ENCODE data around the gene CCDC85C. TPM values are rescaled to one million over a fixed set of nuclear protein-coding genes. Genes with fewer than 3 reads are reported as not detected.

Gene CCDC85C
- total and polyA plus RNA-seq, 2 of the 4 experiments (the other 2 are of a cell fraction): 16.0 to 19.0 TPM

- no peak overlapping the region for H4K5ac ChIP-seq (ENCODE audit: low read depth, low read length)
- peaks cover 28% of the 10 kb centered on the region for H3K4me1 ChIP-seq (ENCODE audit: control insufficient read depth, insufficient read depth, low read length)
- POLR2A ChIA-PET (ENCODE audit: unreplicated experiment): no interaction called here
- CTCF ChIA-PET: no interaction called here
- no peak overlapping the region for H3K18ac ChIP-seq (ENCODE audit: low read depth, low read length)
- H3K56ac ChIP-seq (ENCODE audit: extremely low read depth, insufficient read depth, low read length): no peak overlapping the region
- in situ Hi-C loops (cut with MboI; ENCODE audit: low sequenced_read_pairs): no loop called here
- H3K9me1 ChIP-seq (ENCODE audit: insufficient read depth, low read length): peaks cover 26% of the 10 kb centered on the region
- H3K9me3 ChIP-seq (ENCODE audit: control insufficient read depth, insufficient read depth, low read length): no peaks in the 10 kb centered on the region
- no peak overlapping the region for H2AK5ac ChIP-seq (ENCODE audit: low read depth, low read length)
- H2BK120ac ChIP-seq (ENCODE audit: low read depth, low read length): no peak overlapping the region
- no peaks in the 10 kb centered on the region for H3K36me3 ChIP-seq (ENCODE audit: control insufficient read depth, insufficient read depth, low read length)
- H3K4me3 ChIP-seq (ENCODE audit: insufficient read depth, low read depth, low read length): no peak overlapping the region
- ATAC-seq (ENCODE audit: low read depth) (no peak), DNase-seq (no peak)
- no peak overlapping the region for H3K23ac ChIP-seq (ENCODE audit: low read depth, low read length)
- H2BK20ac ChIP-seq (ENCODE audit: low read depth, low read length): no peak overlapping the region
- intact Hi-C loops (cut with micrococcal nuclease): no loop called here
- H4K8ac ChIP-seq (ENCODE audit: low read depth in 2 of 2, low read length in 2 of 2): no peak overlapping the region
- peaks cover 59 to 89% of the 10 kb centered on the region in 2 experiments for H3K79me1 ChIP-seq (ENCODE audit: low read depth in 1 of 2, low read length in 2 of 2)
- H4K20me1 ChIP-seq (ENCODE audit: insufficient read depth, low read length): peaks cover 46% of the 10 kb centered on the region
- H2AFZ ChIP-seq (replicated peaks; ENCODE audit: low read length, poor library complexity): no peak overlapping the region
- no peak overlapping the region for H3K4me2 ChIP-seq (ENCODE audit: low read depth, low read length)
- no peak overlapping the region for H3K14ac ChIP-seq (replicated peaks; ENCODE audit: low read depth, low read length)
- no TSS peak for BruUV-seq (replicated peaks)
- H2BK5ac ChIP-seq (ENCODE audit: low read depth, low read length, poor library complexity, severe bottlenecking): no peak overlapping the region
- H3K4ac ChIP-seq (ENCODE audit: low read depth, low read length): no peak overlapping the region
- H2BK15ac ChIP-seq (ENCODE audit: low read depth, low read length): no peak overlapping the region
- WGBS, 2 experiments (ENCODE audit: extremely low coverage in 2 of 2, insufficient read length in 1 of 2): 100% methylated on average over 2 of the region's 10 CpGs; no CpG with 5 or more reads in 1 of the 2 experiments
- no peak overlapping the region for H3K9ac ChIP-seq (ENCODE audit: low read depth, low read length)
- no peak overlapping the region for H3K27ac ChIP-seq (ENCODE audit: insufficient read depth, low read length)
- dilution Hi-C loops (cut with HindIII; ENCODE audit: low sequenced_read_pairs, unreplicated experiment): no loop called here
- no peak for TF ChIP-seq NFE2L2 (IDR thresholded peaks at IDR 0.05; ENCODE audit: low read depth, low read length)
- TF ChIP-seq, protein P1, sequence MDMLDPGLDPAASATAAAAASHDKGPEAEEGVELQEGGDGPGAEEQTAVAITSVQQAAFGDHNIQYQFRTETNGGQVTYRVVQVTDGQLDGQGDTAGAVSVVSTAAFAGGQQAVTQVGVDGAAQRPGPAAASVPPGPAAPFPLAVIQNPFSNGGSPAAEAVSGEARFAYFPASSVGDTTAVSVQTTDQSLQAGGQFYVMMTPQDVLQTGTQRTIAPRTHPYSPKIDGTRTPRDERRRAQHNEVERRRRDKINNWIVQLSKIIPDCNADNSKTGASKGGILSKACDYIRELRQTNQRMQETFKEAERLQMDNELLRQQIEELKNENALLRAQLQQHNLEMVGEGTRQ (IDR thresholded peaks at IDR 0.05; ENCODE audit: low read depth, low read length): no peak
- no peak for TF ChIP-seq RFX5 (IDR thresholded peaks at IDR 0.05; ENCODE audit: low read depth, low read length)
- TF ChIP-seq MAZ (IDR thresholded peaks at IDR 0.05; ENCODE audit: borderline replicate concordance, low read depth, low read length): no peak
- TF ChIP-seq RAD21 (IDR thresholded peaks at IDR 0.05; ENCODE audit: low read length): no peak
- TF ChIP-seq RCOR1 (IDR thresholded peaks at IDR 0.05; ENCODE audit: insufficient replicate concordance, low read length): no peak
- no peak for TF ChIP-seq BHLHE40 (IDR thresholded peaks at IDR 0.05; ENCODE audit: low read depth, low read length)
- TF ChIP-seq, protein P2, sequence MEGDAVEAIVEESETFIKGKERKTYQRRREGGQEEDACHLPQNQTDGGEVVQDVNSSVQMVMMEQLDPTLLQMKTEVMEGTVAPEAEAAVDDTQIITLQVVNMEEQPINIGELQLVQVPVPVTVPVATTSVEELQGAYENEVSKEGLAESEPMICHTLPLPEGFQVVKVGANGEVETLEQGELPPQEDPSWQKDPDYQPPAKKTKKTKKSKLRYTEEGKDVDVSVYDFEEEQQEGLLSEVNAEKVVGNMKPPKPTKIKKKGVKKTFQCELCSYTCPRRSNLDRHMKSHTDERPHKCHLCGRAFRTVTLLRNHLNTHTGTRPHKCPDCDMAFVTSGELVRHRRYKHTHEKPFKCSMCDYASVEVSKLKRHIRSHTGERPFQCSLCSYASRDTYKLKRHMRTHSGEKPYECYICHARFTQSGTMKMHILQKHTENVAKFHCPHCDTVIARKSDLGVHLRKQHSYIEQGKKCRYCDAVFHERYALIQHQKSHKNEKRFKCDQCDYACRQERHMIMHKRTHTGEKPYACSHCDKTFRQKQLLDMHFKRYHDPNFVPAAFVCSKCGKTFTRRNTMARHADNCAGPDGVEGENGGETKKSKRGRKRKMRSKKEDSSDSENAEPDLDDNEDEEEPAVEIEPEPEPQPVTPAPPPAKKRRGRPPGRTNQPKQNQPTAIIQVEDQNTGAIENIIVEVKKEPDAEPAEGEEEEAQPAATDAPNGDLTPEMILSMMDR (conservative IDR thresholded peaks at IDR 0.05; ENCODE audit: low read depth, low read length): no peak
- no peak for TF ChIP-seq CHD1 (IDR thresholded peaks at IDR 0.05; ENCODE audit: low read depth, low read length)
- TF ChIP-seq SMC3 (IDR thresholded peaks at IDR 0.05; ENCODE audit: low read depth, low read length): no peak
- TF ChIP-seq CEBPB (IDR thresholded peaks at IDR 0.05; ENCODE audit: low read depth, low read length): no peak
- TF ChIP-seq MXI1 (IDR thresholded peaks at IDR 0.05; ENCODE audit: borderline replicate concordance, low read depth, low read length): no peak
- TF ChIP-seq MAFK (IDR thresholded peaks at IDR 0.05; ENCODE audit: low read depth, low read length): no peak
- TF ChIP-seq POLR2A (IDR thresholded peaks at IDR 0.05; ENCODE audit: low read depth, low read length): no peak
- TF ChIP-seq ELK1 (IDR thresholded peaks at IDR 0.05; ENCODE audit: borderline replicate concordance, low read depth, low read length): no peak
- TF ChIP-seq FOS (IDR thresholded peaks at IDR 0.05; ENCODE audit: low read depth, low read length): no peak
- no peak overlapping the region for H2AK9ac ChIP-seq (replicated peaks; ENCODE audit: low read depth, low read length, poor library complexity)
- H3K27me3 ChIP-seq (ENCODE audit: control insufficient read depth, insufficient read depth, low read length): no peaks in the 10 kb centered on the region
- H4K91ac ChIP-seq (ENCODE audit: insufficient read depth, low read depth, low read length): no peak overlapping the region
Observed at GRCh38 chr14:99541211-99541610, 62.8 kb downstream of the CCDC85C start.
